ENCODE measurements around the gene SH3RF1. TPM values are rescaled to one million over a fixed set of nuclear protein-coding genes. Genes with fewer than 3 reads are reported as not detected.

The SH3RF1 gene
- total RNA-seq, 3 donors from 2014 or later (not counting 1 experiment from before 2014, with no cell fraction given), result 0.54 to 2.4 (median 1.6) TPM

- Histone ChIP-seq H3K27ac (ENCODE audit: low read length) (no peak overlapping the region), H3K36me3 (ENCODE audit: control insufficient read depth, insufficient read depth, low read length) (no peaks in the 10 kb centered on the region), H3K4me3 (ENCODE audit: low read length) (no peak overlapping the region), H3K4me1 (ENCODE audit: control insufficient read depth, insufficient read depth, low read length) (no peaks in the 10 kb centered on the region), H3K9me3 (ENCODE audit: control insufficient read depth, insufficient read depth, low read length) (no peaks in the 10 kb centered on the region), H3K27me3 (ENCODE audit: control insufficient read depth, insufficient read depth, low read length) (no peaks in the 10 kb centered on the region)
- Mint-ChIP-seq H3K27ac (no peak overlapping the region), H3K36me3 (no peaks in the 10 kb centered on the region), H3K9me3 (no peaks in the 10 kb centered on the region), H3K4me3 (no peak overlapping the region), H3K4me1 (no peaks in the 10 kb centered on the region), H3K27me3 (ENCODE audit: low read depth in 2 of 2) (peaks cover 0 to 6% of the 10 kb centered on the region in 2 donors)
- WGBS (ENCODE audit: insufficient coverage), result 91% methylated on average over 2 of the region's 2 CpGs
- no peak for DNase-seq
- TF ChIP-seq CTCF (IDR thresholded peaks at IDR 0.05), result no peak
- intact Hi-C loops (cut with micrococcal nuclease), result no loop called here
- ATAC-seq, result no peak
Observed at GRCh38 chr4:169109035-169109675, 161.6 kb downstream of the SH3RF1 start.

- Histone ChIP-seq H3K4me3 (ENCODE audit: low read length) (no peak overlapping the region), H3K4me1 (ENCODE audit: control insufficient read depth, insufficient read depth, low read length) (no peaks in the 10 kb centered on the region), H3K27ac (ENCODE audit: low read length) (no peak overlapping the region), H3K9me3 (ENCODE audit: control insufficient read depth, insufficient read depth, low read length) (no peaks in the 10 kb centered on the region), H3K36me3 (ENCODE audit: control insufficient read depth, insufficient read depth, low read length) (no peaks in the 10 kb centered on the region), H3K27me3 (ENCODE audit: control insufficient read depth, insufficient read depth, low read length) (no peaks in the 10 kb centered on the region)
- H3K27me3 Mint-ChIP-seq (ENCODE audit: low read depth in 2 of 2), result peaks cover 0 to 6% of the 10 kb centered on the region in 2 donors
- no peaks in the 10 kb centered on the region for H3K36me3 Mint-ChIP-seq
- intact Hi-C loops (cut with micrococcal nuclease), result no loop called here
- H3K4me3 Mint-ChIP-seq, result no peak overlapping the region
- ATAC-seq (no peak), DNase-seq (no peak)
- no peaks in the 10 kb centered on the region for H3K4me1 Mint-ChIP-seq
- H3K27ac Mint-ChIP-seq, result no peak overlapping the region
- no peak for TF ChIP-seq CTCF (IDR thresholded peaks at IDR 0.05)
- H3K9me3 Mint-ChIP-seq, result no peaks in the 10 kb centered on the region
- WGBS (ENCODE audit: insufficient coverage), result 90% methylated on average over 4 of the region's 4 CpGs
Observed at GRCh38 chr4:169108303-169108702, 162.5 kb downstream of the SH3RF1 start.

- H3K27me3 ChIP-seq (ENCODE audit: control insufficient read depth, insufficient read depth, low read length), result no peaks in the 10 kb centered on the region
- 94% methylated on average over 2 of the region's 2 CpGs for WGBS (ENCODE audit: insufficient coverage)
- no peaks in the 10 kb centered on the region for H3K9me3 ChIP-seq (ENCODE audit: control insufficient read depth, insufficient read depth, low read length)
- Mint-ChIP-seq H3K4me1 (no peaks in the 10 kb centered on the region), H3K27ac (no peak overlapping the region), H3K4me3 (no peak overlapping the region), H3K36me3 (no peaks in the 10 kb centered on the region), H3K9me3 (no peaks in the 10 kb centered on the region), H3K27me3 (ENCODE audit: low read depth in 2 of 2) (peaks cover 0 to 6% of the 10 kb centered on the region in 2 donors)
- no peaks in the 10 kb centered on the region for H3K36me3 ChIP-seq (ENCODE audit: control insufficient read depth, insufficient read depth, low read length)
- intact Hi-C loops (cut with micrococcal nuclease), result no loop called here
- H3K27ac ChIP-seq (ENCODE audit: low read length), result no peak overlapping the region
- DNase-seq (no peak), ATAC-seq (no peak)
- H3K4me3 ChIP-seq (ENCODE audit: low read length), result no peak overlapping the region
- no peak for TF ChIP-seq CTCF (IDR thresholded peaks at IDR 0.05)
- H3K4me1 ChIP-seq (ENCODE audit: control insufficient read depth, insufficient read depth, low read length), result no peaks in the 10 kb centered on the region
Observed at GRCh38 chr4:169107528-169107927, 163.2 kb downstream of the SH3RF1 start.

GRCh38 chr4:169106696-169107229 lies 164.0 kb downstream of the SH3RF1 start:
- H3K4me1 Mint-ChIP-seq, result no peaks in the 10 kb centered on the region
- H3K9me3 ChIP-seq (ENCODE audit: control insufficient read depth, insufficient read depth, low read length), result no peaks in the 10 kb centered on the region
- H3K36me3 ChIP-seq (ENCODE audit: control insufficient read depth, insufficient read depth, low read length), result no peaks in the 10 kb centered on the region
- H3K9me3 Mint-ChIP-seq, result no peaks in the 10 kb centered on the region
- intact Hi-C loops (cut with micrococcal nuclease), result no loop called here
- 95% methylated on average over 16 of the region's 16 CpGs for WGBS (ENCODE audit: insufficient coverage)
- H3K27ac Mint-ChIP-seq, result no peak overlapping the region
- no peak overlapping the region for H3K4me3 ChIP-seq (ENCODE audit: low read length)
- H3K27me3 Mint-ChIP-seq (ENCODE audit: low read depth in 2 of 2), result peaks cover 0 to 6% of the 10 kb centered on the region in 2 donors
- no peaks in the 10 kb centered on the region for H3K27me3 ChIP-seq (ENCODE audit: control insufficient read depth, insufficient read depth, low read length)
- H3K4me1 ChIP-seq (ENCODE audit: control insufficient read depth, insufficient read depth, low read length), result no peaks in the 10 kb centered on the region
- no peak for DNase-seq
- H3K36me3 Mint-ChIP-seq, result no peaks in the 10 kb centered on the region
- no peak for TF ChIP-seq CTCF (IDR thresholded peaks at IDR 0.05)
- H3K4me3 Mint-ChIP-seq, result no peak overlapping the region
- ATAC-seq, result no peak
- no peak overlapping the region for H3K27ac ChIP-seq (ENCODE audit: low read length)
